GM18867 (cell line): ENCODE data around the gene TRIM67.

Source experiments
- ATAC-seq: cut with Tn5 transposase; IDR thresholded peaks from one replicate; pipeline ENCODE4 v1.9.1; 2021; ENCODE audit warnings: mild to moderate bottlenecking, moderate library complexity; ENCODE audit not compliant: unreplicated experiment

TRIM67 gene

DNA sequence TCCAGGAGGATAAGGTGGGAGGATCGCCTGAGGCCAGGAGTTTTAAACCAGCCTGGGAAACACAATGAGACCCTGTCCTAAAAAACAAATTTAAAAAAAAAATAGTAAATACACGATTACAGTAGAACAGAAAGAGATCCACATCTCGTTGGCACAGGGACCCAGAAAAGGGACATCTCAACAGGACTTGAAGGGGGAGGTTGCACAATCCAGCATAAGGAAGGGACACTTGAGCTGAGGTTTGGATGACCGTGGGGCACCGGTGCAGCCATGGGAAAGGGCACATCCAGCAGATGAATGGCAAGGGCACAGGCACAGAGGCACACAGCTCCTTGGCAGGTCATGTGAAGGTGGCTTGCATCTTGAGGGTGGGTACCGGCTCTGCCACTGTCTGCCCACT lies 20.5 kb downstream of the TRIM67 start:
- ATAC-seq, result no peak

DNA sequence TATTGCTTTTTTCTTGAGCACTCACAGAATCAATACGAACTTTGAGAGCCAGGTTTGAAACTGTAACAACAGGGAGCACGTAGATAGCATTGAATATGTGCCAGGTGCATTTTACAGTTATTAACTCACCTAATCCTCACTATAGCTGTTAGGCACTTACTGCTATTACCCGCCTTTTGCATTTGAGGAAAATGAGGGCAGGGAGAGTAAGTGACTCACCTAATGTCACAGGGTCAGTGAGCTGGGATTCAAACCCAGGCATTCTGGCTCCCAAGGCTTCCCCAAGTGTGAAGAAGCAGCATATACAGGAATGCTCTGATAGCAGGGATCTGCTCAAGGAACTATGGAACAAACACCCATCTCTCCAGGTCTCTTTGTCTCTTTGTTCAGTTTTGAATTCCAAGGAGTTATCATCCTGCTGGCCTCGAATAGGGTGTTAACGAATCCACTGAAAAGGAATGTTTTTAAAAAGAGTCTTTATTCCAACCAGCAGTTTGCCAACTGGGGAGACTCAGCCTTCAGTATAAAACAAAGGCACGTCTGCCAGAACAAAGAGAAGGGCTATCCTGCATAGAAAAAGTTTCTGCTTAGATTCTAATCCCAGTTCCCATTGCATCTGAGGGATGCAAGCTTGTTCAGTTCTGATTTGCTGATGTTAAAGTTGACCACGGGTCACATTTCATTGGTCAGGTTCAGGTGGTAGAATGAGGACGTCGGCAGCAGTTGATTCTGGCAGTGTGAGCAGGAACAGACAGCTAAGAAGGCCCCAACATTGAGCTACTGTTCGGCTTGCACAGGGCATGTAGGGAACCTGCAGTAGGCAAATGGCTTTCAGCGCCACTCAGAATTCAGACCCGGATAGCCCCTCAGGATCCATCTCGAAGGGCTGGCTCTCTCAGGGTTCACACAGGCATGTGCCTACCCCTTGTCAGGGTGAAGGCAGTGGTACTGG lies 22.1 kb downstream of the TRIM67 start:
- no peak for ATAC-seq

DNA sequence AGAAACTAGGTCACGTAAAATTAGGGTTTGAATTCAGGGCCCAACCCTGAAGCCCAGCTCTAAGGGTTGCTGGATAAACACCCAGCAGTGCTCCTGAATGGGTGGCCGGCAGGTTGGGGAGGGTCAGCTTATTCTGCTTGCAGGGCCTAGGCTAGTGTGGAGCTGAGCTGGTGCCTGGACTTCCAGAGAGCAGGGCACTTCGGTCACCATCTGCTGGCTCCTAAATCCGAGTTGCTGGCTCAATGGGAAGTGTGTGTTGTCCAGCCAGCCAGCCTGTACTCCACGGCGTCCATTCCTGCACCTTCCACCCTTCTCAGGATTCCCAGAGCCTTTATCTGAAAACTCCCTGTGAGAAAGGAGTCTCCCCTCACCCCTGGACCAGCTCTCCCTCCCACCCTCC lies 23.0 kb downstream of the TRIM67 start:
- no peak for ATAC-seq

DNA sequence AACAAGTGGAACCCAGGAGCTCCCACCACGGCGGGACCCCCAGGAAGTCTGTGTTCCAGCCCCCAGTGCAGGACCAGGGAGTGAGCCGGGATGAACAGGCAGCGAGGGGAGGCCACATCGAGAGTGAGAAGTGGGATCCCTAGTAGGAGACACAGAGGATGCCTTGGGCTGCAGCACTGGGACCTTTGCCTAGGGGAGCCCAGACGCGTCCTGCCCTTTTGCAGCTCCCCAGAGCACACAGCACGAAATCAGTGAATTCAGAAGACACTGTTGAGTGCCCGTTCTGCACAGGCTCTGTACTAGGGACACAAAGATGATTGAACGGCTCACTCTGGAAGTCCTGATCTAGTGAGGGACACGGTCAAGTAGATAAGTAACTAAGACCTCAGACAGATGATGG lies 23.5 kb downstream of the TRIM67 start:
- ATAC-seq, result no peak

DNA sequence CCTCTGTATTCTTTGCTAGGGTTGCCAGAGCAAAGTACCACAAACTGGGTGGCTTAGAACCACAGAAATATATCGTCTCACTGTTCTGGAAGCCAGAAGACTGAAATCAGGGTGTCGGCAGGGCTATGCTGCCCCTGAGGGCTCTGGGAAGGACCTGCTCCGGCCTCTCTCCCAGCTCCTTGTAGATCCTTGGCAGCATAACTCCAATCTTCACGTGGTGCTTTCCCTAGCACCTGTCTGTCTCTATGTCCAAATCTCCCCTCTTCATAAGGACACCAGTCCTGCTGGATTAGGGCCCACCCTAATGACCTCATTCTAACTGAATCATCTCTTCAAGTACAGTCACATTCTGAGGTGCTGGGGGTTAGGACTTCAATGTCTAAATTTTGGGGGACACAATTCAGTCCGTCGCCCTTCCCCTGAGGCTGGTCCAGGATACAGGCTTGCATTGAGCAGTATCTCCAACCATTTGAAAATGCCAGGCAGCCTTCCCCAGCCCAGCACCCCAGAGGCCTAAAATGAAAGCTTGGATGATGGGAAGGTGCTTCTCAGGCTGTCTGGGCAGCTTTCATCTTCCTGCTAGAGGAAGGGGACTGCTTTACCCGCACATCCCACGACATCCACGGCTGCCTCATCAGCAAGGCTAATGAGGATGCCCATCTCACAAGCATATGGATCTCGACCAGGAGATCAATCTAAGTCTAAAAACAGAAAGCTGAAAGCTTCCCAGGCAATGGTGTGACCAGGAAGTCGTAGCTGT lies 24.7 kb downstream of the TRIM67 start:
- ATAC-seq, result no peak

DNA sequence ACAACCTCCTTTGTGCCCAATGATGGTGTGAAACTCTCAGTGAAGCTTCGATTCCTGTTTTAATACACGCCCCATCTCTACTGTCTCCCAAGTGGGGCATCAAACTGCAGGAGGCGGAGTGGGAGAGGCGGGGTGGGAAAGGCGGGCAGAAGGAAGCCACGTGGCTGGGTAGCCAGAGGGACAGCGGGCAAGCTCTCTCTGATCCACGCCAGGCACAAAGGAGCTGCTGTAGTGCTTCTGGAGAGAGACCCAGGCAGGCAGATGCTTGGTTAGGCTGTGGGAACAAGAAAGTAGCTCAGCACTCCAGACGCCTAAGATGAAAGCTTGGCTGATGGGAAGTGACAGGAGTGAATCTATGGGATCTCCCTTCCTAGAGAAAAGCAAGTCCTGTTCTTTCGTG lies 25.7 kb downstream of the TRIM67 start:
- ATAC-seq, result no peak

DNA sequence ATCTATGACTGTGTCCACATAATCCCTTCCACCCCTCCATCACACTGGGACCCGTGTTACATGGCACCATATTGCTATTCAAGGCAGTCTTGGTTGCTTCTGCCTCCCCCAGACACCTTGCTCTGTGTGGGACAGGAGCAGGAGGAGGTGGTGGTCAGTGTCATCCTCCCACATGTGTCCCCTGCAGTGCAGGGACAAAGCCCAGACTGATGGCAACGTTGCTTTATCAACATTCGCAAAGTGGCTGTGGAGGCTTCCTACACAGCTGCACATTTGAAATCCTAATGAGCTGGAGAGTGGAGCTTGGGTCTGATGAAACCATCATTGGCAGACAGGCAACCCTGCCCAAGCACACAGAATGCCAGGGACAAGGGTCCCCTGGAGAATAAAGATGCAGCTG lies 26.2 kb downstream of the TRIM67 start:
- no peak for ATAC-seq

DNA sequence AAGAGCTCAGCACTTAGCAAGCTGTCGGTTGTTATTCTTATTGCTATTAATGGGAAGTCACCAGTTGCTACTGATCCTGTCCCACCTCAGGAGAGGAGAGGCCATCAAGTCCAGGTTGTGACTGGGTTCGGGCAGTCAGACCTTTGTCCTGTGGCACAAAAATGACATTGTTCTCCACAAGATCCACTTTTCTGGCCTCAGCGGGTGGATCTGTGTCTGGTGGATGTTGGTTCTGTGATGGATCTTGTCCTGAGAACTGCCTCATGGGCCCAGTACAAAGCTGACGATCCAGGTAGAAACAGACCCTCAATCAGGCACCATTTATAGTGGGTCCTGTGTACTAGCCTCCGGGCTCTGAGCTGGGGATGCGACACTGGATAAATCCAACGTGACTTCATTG lies 26.9 kb downstream of the TRIM67 start:
- no peak for ATAC-seq

DNA sequence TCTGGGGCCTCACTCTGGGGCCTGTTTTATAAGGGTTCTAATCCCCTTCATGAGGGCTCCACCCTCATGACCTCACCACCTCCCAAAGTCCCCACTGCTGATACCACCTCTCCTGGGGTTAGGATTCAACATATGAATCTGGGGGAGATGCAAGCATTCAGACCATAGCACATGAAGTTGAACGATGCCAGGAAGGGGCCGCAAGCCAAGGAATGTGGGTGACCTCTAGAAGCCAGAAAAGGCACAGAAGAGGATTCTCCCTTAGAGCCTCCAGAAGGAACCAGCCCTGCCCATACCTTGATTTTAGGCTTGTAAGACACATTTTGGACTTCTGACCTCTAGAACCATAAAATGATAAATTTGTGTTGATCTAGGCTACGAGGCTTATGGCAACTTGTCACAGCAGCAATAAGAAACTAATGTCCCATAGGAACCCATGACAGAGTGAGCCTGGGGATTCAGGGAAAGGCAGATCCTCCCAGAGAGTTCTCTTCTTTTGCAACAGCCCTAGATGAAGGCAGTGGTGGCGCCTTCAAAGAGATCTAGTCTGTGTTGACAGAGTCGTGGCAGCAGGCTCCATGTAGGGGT lies 27.9 kb downstream of the TRIM67 start:
- ATAC-seq, result no peak

DNA sequence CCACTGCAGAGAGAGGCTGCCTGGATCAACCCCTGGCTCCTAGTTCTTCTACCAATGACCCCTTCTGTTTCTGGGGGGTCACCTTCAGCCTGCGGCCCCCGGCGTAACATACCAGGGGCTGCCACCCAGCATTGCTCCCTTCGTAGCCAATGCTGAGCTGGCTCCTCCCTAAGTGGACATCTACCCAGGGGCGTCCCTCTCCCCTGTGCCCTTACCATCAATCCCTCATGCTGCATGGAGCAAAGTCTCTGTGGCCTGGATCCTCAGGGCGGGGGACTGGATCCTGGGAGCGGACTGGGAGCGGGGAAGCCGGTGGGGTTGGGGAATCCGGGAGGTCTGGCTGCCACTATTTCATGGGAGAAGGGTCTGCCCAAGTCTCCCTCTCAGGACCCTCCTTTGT lies 28.6 kb downstream of the TRIM67 start:
- no peak for ATAC-seq

DNA sequence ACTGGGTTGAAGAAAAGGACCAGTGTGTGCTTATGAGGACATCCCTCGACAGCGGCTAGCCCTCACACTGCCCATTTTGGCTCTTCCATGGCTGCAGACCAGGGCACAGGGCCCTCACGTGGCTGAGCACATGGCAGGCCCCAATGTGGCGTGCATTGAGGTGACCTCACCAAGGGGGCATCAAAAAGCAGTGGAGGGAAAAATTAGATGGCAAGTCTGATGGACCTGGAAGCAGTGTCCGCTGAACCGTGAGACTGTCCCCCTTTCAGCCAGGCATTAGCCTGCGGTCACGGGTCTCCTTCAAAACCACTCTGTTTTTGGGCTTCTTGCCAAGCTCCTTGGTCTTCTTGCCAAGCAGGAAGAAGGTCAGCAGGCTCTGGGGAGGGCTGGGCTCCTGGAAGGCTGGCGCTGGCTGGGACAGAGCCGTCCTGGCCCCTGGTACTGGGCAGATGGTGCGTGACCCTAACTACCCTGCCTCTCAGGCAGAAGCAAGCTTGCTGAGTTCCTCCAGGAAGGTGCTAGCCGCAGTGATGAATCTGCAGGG lies 30.8 kb downstream of the TRIM67 start:
- no peak for ATAC-seq

DNA sequence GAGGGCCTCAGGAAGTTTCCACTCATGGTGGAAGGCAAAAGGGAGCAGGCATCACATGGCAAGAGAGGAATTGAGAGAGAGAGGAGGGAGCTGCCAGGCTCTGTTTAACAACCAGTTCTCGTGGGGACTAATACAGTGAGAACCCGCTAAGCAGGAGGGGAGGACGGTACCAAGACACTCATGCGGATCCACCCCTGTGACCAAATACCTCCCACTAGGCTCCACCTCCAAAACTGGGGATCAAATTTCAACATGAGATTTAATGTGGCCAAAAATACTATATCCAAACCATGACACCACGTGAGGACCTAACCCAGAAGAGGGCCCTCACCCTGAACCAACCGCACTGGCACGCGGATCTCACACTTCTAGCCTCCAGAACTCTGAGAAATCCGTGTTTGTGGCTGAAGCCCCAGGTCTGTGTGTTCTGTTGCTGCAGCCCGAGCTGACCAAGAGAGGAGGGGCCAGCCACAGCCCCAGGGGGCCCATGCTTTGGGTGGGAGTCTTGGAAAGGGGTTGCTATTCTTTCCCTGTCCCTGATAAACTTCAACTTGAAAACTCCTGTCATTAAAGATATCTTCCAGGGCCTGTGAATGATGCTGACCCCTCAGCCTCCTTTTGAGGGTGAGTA lies 32.0 kb downstream of the TRIM67 start:
- ATAC-seq, result no peak

DNA sequence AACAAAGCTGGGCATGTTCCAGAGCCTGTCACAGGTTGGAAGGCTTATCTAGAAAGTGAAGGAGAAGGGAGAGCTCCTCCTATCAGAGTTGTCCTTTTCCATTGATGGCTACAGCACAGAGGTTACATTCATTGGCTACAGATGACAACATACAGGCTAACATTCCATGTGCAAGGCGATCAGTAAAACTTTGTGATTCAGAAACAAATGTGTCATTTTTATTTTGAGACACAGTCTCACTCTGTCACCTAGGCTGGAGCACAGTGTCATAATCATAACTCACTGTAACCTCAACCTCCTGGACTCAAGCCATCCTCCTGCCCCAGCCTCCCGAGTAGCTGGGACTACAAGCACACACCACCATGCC lies 32.6 kb downstream of the TRIM67 start:
- no peak for ATAC-seq

DNA sequence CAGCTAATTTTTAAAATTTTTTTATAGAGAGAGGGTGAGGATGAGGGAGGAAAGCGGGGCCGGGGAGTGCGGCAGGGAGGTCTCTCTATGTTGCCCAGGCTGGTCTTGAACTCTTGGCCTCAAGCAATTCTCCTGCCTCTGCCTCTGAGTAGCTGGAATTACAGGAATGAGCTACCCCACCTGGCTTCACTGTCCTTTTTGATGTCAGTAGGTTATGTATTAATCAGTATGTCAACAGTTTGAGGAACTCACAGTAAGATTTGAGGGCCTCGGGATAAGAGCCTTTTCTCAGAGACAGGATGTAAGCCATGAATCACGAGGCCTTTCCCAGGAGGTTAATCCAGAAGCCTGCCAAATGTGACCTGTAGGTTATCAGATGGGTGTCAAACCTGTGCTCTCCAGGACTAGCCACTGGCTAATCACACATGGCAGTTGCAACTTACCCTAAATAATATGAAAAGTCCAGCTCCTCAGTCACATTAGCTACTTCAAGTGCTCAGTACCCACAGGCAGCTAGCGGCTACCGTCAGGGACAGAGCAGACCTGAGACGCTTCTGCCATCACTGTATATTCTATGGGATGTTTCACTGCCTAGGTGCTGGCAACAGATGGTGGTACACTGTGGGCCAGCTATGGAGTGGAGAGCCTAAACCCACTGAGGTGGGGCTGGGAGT lies 33.1 kb downstream of the TRIM67 start:
- ATAC-seq, result no peak

DNA sequence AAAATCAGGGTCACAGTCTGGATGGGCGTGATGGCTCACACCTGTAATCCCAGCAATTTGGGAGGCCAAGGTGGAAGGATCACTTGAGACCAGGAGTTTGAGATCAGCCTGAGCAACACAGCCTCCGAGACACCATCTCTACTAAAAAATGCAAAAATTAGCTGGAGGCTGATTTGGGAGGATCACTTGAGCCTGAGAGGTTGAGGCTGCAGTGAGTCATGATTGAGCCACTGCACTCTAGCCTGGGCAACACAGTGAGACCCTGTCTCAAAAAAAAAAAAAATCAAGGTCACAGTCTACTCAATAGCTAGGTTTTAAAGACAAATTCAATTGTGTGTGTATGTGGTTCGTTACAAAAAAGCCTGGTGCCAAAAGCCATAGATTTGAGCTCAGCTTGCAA lies 34.4 kb downstream of the TRIM67 start:
- ATAC-seq, result no peak

DNA sequence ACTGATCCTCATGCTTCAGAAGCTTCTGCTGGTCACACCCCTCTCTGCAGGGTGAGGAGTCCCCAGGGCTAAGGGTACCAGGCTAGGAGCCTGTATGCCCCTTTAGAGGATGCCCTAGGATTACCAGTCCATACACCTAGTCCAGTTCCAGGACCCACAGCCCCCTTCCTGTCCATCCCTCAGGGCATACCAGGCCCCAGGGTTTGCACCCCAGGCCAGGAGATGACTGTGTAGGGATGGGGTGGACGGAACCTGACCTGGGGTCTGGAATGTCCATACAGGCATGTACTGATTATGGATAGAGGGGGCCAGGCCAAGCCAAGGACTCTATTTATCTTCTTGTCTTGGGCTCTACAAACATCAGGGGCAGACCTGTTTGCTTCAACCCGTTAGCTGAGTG lies 34.9 kb downstream of the TRIM67 start:
- ATAC-seq, result no peak

DNA sequence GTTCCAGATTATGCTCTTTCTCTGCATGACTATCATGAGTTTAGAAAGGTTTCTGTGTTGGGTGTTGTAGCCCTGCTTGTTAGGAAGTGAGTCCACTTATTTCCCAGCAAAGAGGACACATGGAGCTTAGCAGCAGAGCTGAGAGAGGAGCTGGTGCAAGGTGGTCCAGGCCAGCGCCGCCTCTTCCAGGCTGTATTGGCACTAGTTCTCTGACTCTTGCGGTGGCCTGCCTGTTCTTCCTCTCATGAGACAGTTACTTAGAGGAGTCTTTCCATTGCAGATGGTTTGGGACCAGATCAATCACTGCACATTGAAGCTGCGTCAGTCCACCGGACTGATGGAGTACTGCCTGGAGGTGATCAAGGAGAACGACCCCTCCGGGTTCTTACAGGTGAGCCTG lies 38.0 kb downstream of the TRIM67 start:
- ATAC-seq, result no peak

DNA sequence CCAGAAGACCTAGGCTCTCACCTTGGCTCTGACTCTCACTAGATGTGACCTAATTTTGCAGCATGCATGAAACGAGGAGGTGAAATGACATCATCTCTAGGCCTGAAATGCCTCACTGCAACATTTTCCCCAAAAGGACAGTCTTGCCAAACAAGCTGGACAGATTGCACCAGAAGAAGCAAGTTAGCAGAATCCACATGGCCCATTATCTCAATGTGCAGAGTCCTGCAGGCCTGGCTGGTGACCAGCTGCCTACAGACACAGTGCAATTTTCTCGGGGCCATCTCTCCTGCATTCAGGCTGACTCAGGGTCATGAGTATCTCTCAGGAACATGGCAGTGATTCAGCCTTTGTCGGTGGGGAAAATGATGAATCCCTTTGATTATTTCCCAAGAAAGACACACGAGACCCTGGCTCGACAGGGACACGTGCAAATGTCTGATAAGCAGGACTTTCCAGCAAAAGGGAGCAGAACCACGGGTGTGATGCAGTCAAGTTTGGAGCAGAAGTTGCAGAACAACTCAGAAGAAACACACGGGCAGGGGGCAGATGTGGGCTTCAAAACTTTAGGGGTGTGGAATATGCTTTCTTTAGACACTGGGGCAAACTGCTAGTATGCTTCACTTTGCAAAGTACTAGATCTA lies 38.7 kb downstream of the TRIM67 start:
- no peak for ATAC-seq

DNA sequence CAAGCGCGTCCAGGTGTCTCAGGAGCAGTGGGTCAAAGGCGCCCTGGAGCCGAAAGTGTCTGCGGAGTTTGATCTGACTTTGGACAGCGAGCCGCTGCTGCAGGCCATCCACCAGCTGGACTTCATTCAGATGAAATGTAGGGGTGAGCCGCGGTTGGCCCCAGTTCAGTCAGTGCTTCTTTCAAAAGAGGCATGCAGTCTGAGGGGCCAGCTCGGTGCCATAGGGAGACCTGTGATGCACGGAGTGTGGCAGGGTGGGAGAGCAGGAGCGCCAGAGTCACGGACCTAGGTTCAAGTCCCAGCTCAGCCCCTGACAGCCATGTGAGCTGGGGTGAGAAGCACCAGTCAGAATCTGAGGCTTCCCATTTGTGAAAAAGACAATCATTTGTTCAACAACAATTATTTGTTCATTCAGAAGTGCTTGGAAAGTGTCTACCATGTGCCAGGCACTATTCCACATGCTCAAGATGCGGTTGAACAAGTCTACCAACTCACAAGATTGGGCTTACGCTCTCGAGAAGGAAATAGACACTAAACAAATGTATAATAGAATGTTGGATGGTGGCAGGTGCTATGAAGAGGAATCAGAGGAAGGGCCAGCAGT lies 39.6 kb downstream of the TRIM67 start:
- no peak for ATAC-seq
